ENCODE data around the gene THAP7.

THAP7 gene

GRCh38 chr22:21030621-21031544 is 29.0 kb upstream of the THAP7 start:
- no peak for DNase-seq

- DNase-seq = no peak
Observed at GRCh38 chr22:21030032-21030431, 28.1 kb upstream of the THAP7 start.

- DNase-seq = no peak
Observed at GRCh38 chr22:21029486-21030025, 27.6 kb upstream of the THAP7 start.

GRCh38 chr22:21028277-21029251 is 26.6 kb upstream of the THAP7 start:
- DNase-seq = no peak

GRCh38 chr22:21026783-21027692 is 25.1 kb upstream of the THAP7 start:
- DNase-seq = no peak

- DNase-seq = no peak
Observed at GRCh38 chr22:21025763-21026755, 24.1 kb upstream of the THAP7 start.

GRCh38 chr22:21025266-21025665 is 23.3 kb upstream of the THAP7 start:
- no peak for DNase-seq

- no peak for DNase-seq
Observed at GRCh38 chr22:21022955-21023614, 21.2 kb upstream of the THAP7 start.

GRCh38 chr22:21022507-21022906 is 20.6 kb upstream of the THAP7 start:
- DNase-seq = no peak

- no peak for DNase-seq
Observed at GRCh38 chr22:21020802-21021429, 19.0 kb upstream of the THAP7 start.

GRCh38 chr22:21018314-21018713 is 16.4 kb upstream of the THAP7 start:
- no peak for DNase-seq

- no peak for DNase-seq
Observed at GRCh38 chr22:21016644-21017420, 14.9 kb upstream of the THAP7 start.

GRCh38 chr22:21015466-21016006 is 13.6 kb upstream of the THAP7 start:
- DNase-seq = no peak

GRCh38 chr22:21014726-21015465 is 13.0 kb upstream of the THAP7 start, which contains the start of gene P2RX6:
P2RX6 (plus strand) TSS chr22:21015165; CDS start chr22:21015175, 10 bp downstream.
- no peak for DNase-seq

GRCh38 chr22:21014202-21014725 is 12.3 kb upstream of the THAP7 start:
- peak; percentile 73 to 74 for DNase-seq

GRCh38 chr22:21013657-21014201 is 11.8 kb upstream of the THAP7 start:
- DNase-seq = no peak
